ENCODE measurements around the gene PEX11B.

PEX11B gene

DNA sequence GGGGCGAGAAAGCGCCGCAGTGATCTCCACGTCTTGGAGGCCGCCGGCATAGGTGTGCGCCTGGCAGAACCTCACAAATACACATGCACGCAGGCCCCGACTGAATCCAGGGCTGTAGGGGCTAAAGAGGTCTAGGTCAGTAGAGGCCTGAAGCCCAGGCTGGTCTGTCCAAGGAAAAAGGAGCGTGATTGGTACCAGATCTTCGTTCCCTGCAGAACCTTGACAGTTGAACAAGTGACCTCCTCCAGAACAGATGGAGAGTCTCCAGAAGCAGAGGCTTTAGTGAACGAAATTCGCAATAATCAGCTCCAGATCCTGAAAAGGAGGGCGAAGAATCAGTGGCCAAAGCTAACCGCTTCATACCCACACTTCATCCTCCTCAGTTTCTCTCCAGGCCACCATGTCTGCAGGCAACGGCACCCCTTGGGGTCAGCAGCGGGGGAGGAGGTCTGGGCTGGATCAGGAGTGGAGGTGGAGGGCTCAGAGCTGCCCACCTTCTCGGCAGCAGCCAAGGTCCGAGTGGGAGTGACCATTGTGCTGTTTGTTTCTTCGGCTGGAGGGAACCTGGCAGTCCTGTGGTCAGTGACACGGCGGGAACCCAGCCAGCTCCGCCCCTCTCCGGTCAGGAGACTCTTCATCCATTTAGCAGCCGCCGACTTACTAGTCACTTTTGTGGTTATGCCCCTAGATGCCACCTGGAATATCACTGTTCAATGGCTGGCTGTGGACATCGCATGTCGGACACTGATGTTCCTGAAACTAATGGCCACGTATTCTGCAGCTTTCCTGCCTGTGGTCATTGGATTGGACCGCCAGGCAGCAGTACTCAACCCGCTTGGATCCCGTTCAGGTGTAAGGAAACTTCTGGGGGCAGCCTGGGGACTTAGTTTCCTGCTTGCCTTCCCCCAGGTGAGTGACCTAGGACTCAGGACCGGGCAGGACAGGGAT, 749 bp upstream of the PEX11B start:
- peak overlapping the region; percentile 96 for H3K9ac ChIP-seq (ENCODE audit: low read length)
- peaks cover 12% of the 10 kb centered on the region for H3K4me1 ChIP-seq (ENCODE audit: control insufficient read depth, insufficient read depth, low read length)
- H3K4me3 ChIP-seq (ENCODE audit: low read length): peak overlapping the region; percentile 99
- H3K9me3 ChIP-seq (ENCODE audit: control insufficient read depth, low read length): no peaks in the 10 kb centered on the region
- H3K27me3 ChIP-seq (ENCODE audit: control insufficient read depth, insufficient read depth, low read length): no peaks in the 10 kb centered on the region
- no peaks in the 10 kb centered on the region for H3K36me3 ChIP-seq (ENCODE audit: control insufficient read depth, insufficient read depth, low read length)

DNA sequence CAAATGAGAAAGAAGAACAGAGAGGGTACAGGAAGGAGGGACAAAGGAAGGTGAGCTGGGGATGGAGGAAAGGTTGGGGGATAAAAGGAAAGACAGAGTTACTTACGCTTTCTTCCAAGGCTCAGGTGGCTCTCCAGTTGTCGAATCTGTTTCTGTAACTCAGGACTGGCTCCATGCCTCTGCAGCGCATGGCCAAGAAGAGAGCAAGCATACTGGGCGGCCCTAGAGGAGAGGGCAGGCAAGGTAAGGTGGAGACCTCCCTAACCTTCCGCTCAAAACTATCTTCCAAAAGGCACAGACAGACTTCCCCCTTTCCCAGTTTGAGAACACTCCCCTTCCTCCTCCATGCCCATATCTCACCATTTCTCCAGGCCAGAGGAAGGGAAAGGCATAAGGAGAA, 922 bp downstream of the PEX11B start:
- H3K4me3 ChIP-seq (ENCODE audit: low read length): peak overlapping the region; percentile 99
- H3K27me3 ChIP-seq (ENCODE audit: control insufficient read depth, insufficient read depth, low read length): no peaks in the 10 kb centered on the region
- H3K4me1 ChIP-seq (ENCODE audit: control insufficient read depth, insufficient read depth, low read length): peaks cover 12% of the 10 kb centered on the region
- no peaks in the 10 kb centered on the region for H3K9me3 ChIP-seq (ENCODE audit: control insufficient read depth, low read length)
- no peaks in the 10 kb centered on the region for H3K36me3 ChIP-seq (ENCODE audit: control insufficient read depth, insufficient read depth, low read length)
- peak overlapping the region; percentile 96 for H3K9ac ChIP-seq (ENCODE audit: low read length)

DNA sequence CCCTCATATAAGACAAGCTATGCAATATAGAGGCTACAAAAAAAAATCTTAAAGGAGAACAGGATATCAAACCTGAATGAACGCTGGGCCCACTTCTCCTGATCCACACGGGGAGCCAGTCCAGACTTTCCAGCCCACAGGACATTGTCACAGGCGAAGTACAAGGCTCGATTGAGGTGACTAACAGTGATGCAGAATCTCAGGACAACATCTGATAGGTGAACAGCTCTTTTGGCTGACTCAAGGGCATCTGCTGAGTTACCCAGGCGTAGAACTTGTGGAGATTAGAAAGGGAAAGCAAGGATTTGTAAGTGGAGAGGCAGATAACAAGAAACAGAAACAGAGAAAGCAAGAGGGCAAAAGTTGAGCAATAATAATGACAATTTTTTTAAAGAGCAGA, 1.8 kb downstream of the PEX11B start:
- Histone ChIP-seq H3K36me3 (ENCODE audit: control insufficient read depth, insufficient read depth, low read length) (no peaks in the 10 kb centered on the region), H3K9ac (ENCODE audit: low read length) (no peak overlapping the region), H3K4me3 (ENCODE audit: low read length) (no peak overlapping the region)

DNA sequence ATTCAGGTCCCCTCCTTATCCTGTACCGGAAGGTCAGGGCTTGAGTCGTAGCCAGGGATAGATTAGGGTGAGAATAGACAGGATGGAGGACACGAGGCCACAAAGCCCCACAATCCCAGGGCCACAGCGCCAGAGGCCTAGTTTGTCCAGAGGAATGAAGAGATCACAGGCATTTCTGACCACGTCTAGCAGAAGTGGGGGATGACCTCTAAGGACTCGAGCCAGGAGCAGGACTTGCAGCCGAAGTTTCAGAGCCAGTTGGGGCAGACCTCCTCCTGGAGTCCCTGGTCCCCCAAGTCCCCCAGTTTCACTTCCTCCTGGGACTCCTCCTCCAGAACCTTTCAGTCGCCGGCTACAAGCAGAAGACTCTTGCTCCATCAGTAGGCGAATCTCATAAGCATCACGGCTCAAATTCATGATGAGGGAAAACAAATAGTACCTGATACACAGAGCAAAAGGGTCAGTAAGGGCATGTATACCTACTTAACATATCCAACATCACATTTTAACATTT, 6.3 kb downstream of the PEX11B start:
- Histone ChIP-seq H3K36me3 (ENCODE audit: control insufficient read depth, insufficient read depth, low read length) (no peaks in the 10 kb centered on the region), H3K9ac (ENCODE audit: low read length) (no peak overlapping the region), H3K4me3 (ENCODE audit: low read length) (no peak overlapping the region), H3K4me1 (ENCODE audit: control insufficient read depth, insufficient read depth, low read length) (peaks cover 2% of the 10 kb centered on the region), H3K9me3 (ENCODE audit: control insufficient read depth, low read length) (no peaks in the 10 kb centered on the region), H3K27me3 (ENCODE audit: control insufficient read depth, insufficient read depth, low read length) (no peaks in the 10 kb centered on the region)

More for the DNA sequence above, 1.8 kb downstream of the PEX11B start:
- H3K9me3 ChIP-seq (ENCODE audit: control insufficient read depth, low read length): no peaks in the 10 kb centered on the region
- peaks cover 12% of the 10 kb centered on the region for H3K4me1 ChIP-seq (ENCODE audit: control insufficient read depth, insufficient read depth, low read length)
- H3K27me3 ChIP-seq (ENCODE audit: control insufficient read depth, insufficient read depth, low read length): no peaks in the 10 kb centered on the region

DNA sequence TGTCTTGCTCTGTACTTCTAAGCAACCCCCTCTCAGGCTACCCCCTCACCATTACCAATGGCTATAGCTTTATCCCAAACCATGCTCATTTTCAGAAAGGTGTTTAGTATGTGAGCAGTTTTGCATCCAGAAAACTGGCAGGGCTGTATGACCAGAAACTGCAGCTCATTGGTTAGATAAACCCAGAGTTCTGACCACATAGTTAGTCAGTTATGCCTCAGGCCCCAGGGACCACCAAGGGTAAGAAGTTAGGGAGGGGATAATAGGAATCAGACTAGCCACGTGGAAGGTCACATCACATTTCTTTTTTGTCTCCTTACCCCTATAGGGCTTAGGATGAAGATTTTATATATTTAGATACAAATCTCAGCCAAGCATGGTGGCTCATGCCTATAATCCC, 9.9 kb downstream of the PEX11B start:
- no peaks in the 10 kb centered on the region for H3K4me1 ChIP-seq (ENCODE audit: control insufficient read depth, insufficient read depth, low read length)
- H3K4me3 ChIP-seq (ENCODE audit: low read length): no peak overlapping the region
- H3K36me3 ChIP-seq (ENCODE audit: control insufficient read depth, insufficient read depth, low read length): no peaks in the 10 kb centered on the region
- no peaks in the 10 kb centered on the region for H3K9me3 ChIP-seq (ENCODE audit: control insufficient read depth, low read length)
- H3K27me3 ChIP-seq (ENCODE audit: control insufficient read depth, insufficient read depth, low read length): no peaks in the 10 kb centered on the region
- no peak overlapping the region for H3K9ac ChIP-seq (ENCODE audit: low read length)

DNA sequence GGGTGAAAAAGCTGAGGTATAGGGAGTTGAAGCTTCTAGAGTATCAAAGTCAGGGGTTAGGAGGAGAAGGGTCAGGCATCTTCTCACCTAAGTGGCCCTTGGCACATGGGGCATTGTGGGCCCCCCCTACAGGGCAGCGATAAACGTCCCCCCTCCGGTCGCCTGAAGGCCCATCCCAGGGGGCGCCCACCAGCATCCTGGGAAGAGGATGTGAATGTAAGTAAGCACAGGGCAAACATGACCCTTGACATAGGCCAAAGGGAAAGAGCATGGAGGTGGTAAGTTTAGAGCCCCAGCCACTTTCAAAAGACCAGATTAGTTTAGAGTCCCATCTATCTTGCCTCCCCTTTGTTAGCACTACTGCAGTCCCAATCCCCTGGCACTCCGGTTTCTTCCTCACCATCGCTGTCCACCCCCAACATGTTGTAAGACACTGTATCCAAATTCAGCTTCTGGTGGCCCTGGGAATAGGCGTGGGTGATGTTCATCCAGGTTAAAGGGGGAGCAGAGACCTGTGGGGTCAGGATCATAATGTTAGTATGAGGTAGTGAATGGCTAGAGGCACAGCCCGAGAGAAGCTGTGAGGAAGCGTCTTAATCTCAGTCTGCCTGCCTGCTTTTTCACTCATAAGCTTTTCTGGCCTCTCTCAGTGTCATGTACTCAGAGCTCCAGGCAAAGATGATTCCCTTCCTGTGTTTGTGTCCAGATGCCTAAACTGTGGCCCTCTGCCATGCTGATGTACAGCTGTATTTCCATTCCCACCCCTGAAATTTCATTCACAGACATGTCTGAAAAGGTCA, 11.4 kb downstream of the PEX11B start:
- Histone ChIP-seq H3K9ac (ENCODE audit: low read length) (no peak overlapping the region), H3K4me3 (ENCODE audit: low read length) (no peak overlapping the region), H3K9me3 (ENCODE audit: control insufficient read depth, low read length) (no peaks in the 10 kb centered on the region), H3K36me3 (ENCODE audit: control insufficient read depth, insufficient read depth, low read length) (no peaks in the 10 kb centered on the region), H3K4me1 (ENCODE audit: control insufficient read depth, insufficient read depth, low read length) (peaks cover 12% of the 10 kb centered on the region), H3K27me3 (ENCODE audit: control insufficient read depth, insufficient read depth, low read length) (no peaks in the 10 kb centered on the region)

DNA sequence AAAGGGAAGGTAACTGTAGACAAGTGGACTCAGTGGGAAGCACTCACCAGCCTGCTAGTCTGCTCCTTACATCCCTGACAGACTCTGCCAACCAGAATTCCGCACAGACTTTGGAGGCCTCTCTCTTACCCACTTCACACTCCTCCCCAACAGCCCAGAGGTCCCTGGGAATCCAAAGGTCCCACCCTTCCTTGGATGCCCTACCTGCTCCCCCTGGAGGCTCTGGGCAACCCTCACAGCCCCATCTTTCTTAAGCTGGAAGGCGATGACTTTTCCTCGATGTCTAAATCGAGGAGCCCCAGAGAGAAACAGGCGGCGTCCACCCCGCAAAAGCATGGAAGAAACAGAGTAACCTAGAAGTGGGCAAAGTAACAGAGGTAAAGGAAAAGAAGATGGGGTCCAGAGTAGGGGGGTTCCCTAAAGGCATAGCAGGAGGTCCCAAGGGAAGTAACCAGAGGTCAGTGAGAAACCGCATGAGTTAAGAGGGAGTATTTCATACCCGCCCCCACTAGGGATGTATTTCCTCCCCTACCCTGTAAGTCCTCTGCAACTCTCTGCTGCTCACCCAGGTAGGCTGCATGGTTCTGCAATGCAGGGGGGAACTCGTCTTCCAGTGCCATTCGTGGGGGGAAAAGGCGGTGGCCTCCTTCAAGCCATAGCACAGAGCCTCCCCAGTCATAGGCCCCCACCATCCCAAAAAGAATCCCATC, 17.1 kb downstream of the PEX11B start:
- H3K36me3 ChIP-seq (ENCODE audit: control insufficient read depth, insufficient read depth, low read length): no peaks in the 10 kb centered on the region
- no peak overlapping the region for H3K4me3 ChIP-seq (ENCODE audit: low read length)
- no peaks in the 10 kb centered on the region for H3K9me3 ChIP-seq (ENCODE audit: control insufficient read depth, low read length)
- no peak overlapping the region for H3K9ac ChIP-seq (ENCODE audit: low read length)
- peaks cover 12% of the 10 kb centered on the region for H3K4me1 ChIP-seq (ENCODE audit: control insufficient read depth, insufficient read depth, low read length)
- H3K27me3 ChIP-seq (ENCODE audit: control insufficient read depth, insufficient read depth, low read length): no peaks in the 10 kb centered on the region

DNA sequence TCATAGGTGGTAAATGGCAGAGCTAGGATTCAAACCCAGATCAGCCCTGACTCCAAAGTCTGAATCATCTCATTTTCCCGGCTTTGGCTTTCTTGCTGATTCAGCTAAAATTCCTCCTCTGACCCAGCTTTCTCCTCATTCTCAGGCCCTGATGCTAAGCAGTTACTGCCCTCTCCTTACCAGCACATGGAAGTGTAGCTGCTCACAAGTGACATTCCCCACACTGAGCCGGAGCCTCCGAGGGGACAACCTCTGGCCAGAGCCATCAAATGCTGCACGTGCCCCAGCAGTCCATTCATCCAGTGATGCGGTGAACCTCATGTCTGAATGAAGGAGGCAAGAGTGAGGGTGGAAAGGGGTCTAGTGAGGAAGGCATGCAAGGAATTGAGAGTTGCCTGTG, 19.8 kb downstream of the PEX11B start:
- H3K27me3 ChIP-seq (ENCODE audit: control insufficient read depth, insufficient read depth, low read length): no peaks in the 10 kb centered on the region
- H3K36me3 ChIP-seq (ENCODE audit: control insufficient read depth, insufficient read depth, low read length): no peaks in the 10 kb centered on the region
- peaks cover 12% of the 10 kb centered on the region for H3K4me1 ChIP-seq (ENCODE audit: control insufficient read depth, insufficient read depth, low read length)
- no peaks in the 10 kb centered on the region for H3K9me3 ChIP-seq (ENCODE audit: control insufficient read depth, low read length)
- no peak overlapping the region for H3K9ac ChIP-seq (ENCODE audit: low read length)
- H3K4me3 ChIP-seq (ENCODE audit: low read length): no peak overlapping the region

DNA sequence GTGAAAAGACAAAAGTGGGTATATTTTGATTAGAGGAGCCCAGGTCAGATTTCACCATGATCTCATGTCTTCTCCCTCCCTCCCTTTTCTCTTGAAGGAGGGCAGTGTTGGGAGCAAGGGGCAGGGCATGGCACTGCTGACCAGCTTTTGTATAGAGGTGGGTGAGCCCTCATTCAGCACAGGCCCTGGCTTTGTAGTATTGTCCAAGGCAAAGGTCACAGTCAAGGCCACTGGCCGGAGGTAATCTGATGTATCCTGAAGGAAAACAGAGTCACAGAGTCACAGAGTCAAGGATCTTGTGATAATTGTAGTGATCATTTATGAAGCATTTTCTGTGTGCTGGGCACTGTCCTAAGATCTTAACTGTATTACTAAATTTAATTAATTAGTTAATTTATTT, 20.5 kb downstream of the PEX11B start:
- no peaks in the 10 kb centered on the region for H3K27me3 ChIP-seq (ENCODE audit: control insufficient read depth, insufficient read depth, low read length)
- no peaks in the 10 kb centered on the region for H3K9me3 ChIP-seq (ENCODE audit: control insufficient read depth, low read length)
- no peak overlapping the region for H3K4me3 ChIP-seq (ENCODE audit: low read length)
- no peak overlapping the region for H3K9ac ChIP-seq (ENCODE audit: low read length)
- H3K36me3 ChIP-seq (ENCODE audit: control insufficient read depth, insufficient read depth, low read length): no peaks in the 10 kb centered on the region
- H3K4me1 ChIP-seq (ENCODE audit: control insufficient read depth, insufficient read depth, low read length): peaks cover 13% of the 10 kb centered on the region

DNA sequence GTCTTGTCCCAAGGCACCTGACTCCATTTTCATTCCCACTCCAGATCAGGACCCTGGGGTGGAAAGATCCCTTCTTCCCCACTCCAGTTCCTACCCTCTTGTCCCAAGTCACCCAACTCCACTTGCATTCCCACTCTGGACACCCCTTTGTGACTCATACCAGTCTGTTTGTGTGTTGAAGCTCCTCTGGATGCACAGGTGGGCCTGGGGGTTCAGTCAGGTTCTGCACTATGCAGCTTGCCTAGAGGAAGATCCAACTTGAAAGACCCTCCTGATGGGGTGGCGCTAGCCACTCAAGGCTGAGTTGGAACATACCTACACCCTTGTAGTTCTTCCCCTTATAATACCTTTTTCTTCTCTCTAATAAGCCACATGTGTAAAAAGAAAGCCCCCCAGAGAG, 23.0 kb downstream of the PEX11B start:
- Histone ChIP-seq H3K4me3 (ENCODE audit: low read length) (no peak overlapping the region), H3K36me3 (ENCODE audit: control insufficient read depth, insufficient read depth, low read length) (no peaks in the 10 kb centered on the region)

DNA sequence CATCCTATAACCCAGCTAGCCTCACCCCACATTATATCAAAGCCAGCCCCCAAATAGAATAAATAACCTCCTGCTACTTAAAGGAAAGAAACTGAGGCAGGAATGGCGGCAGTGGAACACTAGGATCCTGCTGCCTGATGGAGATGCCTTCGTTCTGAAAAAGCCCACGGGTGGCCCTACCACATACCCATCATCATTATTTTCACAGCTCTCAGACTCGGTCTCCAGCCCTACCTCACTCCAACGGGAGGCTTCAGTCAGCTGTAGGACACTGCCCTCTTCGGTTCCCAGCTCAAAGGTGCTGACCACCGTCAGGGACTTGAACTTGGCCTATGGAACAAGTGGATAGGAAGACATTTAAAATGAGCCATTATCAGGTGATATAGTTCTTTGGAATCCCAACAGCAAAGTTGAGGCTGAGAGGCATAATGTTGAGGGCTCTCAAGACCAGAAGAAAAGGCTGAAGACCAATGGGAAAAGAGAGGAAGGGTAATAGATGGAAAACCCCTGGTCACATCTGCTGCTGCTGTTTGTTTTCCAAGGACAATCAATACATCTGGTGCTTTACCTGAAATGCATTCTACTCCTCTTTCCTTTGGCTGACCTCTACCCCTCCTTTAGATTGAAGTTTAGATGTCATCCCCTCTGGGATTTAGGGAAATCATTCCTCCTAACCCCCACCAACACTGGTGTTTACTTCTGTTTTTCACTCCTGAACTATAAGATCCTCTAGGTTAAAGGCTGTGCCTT, 25.0 kb downstream of the PEX11B start:
- no peak overlapping the region for H3K4me3 ChIP-seq (ENCODE audit: low read length)
- H3K9ac ChIP-seq (ENCODE audit: low read length): no peak overlapping the region
- no peaks in the 10 kb centered on the region for H3K36me3 ChIP-seq (ENCODE audit: control insufficient read depth, insufficient read depth, low read length)
- H3K9me3 ChIP-seq (ENCODE audit: control insufficient read depth, low read length): no peaks in the 10 kb centered on the region
- H3K4me1 ChIP-seq (ENCODE audit: control insufficient read depth, insufficient read depth, low read length): peaks cover 33% of the 10 kb centered on the region
- H3K27me3 ChIP-seq (ENCODE audit: control insufficient read depth, insufficient read depth, low read length): no peaks in the 10 kb centered on the region

More for the DNA sequence above, 23.0 kb downstream of the PEX11B start:
- Histone ChIP-seq H3K9ac (ENCODE audit: low read length) (no peak overlapping the region), H3K9me3 (ENCODE audit: control insufficient read depth, low read length) (no peaks in the 10 kb centered on the region), H3K4me1 (ENCODE audit: control insufficient read depth, insufficient read depth, low read length) (peaks cover 29% of the 10 kb centered on the region), H3K27me3 (ENCODE audit: control insufficient read depth, insufficient read depth, low read length) (no peaks in the 10 kb centered on the region)
